GM18873 (cell line): ENCODE data around the gene GCGR.
"Not testable (repeated sequence)": the region's sequence is repeated elsewhere in the genome, so short reads cannot be mapped to it uniquely, and the experiment has no call there.

Experiments
- ATAC-seq: cut with Tn5 transposase; IDR thresholded peaks from one replicate; pipeline ENCODE4 v1.9.1; 2021; ENCODE audit warnings: mild to moderate bottlenecking, moderate library complexity, moderate number of reproducible peaks; ENCODE audit not compliant: unreplicated experiment, low FRiP score

Gene GCGR

DNA sequence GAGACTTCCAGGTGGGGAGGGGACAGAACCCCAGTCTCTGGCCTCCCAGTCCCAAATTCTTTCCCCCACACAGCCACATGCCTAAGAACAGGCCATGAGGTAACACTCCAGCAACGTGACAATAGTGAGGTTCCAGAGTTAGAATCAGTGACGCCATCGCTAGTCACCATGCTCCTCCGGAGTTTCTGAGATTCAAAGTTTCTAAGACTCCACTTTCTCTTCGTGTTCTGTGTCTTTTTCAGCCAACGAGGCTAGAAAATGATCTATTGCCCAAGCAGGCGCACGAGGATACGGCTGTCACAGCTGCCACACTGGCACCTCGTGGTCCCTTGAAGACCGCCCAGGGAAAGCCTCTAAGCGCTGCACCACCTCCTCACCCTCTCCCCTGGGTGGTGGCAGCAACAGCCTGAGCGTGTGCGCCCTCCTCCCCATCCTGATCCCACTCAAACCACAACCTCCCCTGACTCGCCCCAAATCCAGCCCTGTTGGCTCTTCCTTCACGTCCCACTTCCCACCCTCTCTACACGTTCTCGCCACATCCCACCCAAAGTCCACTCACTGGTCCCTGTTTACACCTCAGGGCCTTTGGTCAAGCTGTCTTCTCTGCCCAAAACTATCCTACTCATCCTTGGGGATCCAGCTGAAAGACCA, 28.1 kb downstream of the GCGR start:
- ATAC-seq: no peak

DNA sequence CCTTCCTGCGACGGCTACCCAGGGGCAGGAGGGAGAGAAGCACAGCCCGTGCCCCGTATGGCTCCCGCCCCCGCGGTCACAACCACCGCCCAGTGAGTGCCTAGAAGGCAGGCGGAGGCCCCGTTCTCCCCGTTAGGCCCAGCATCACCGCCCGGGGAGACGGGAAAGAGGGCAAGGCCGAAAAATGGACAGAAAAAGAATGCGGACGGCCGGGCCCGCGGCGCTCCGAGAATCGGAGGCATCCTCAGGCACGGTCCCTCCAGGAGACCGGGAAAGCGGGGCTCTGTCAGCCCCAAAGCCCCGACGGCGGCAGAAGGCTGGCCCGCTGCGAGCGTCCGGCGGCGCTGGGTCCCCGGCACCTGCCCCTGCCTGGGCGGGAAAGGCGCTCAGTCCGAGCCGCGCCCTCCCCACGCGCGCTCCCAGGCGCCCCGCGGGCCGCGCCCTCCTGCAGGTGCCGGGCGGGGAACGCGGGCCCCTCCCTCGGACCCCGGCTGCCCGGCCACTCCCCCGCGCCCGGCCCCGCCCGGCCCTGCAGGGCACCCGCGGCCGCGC, 28.7 kb downstream of the GCGR start:
- peak; percentile 29 for ATAC-seq

DNA sequence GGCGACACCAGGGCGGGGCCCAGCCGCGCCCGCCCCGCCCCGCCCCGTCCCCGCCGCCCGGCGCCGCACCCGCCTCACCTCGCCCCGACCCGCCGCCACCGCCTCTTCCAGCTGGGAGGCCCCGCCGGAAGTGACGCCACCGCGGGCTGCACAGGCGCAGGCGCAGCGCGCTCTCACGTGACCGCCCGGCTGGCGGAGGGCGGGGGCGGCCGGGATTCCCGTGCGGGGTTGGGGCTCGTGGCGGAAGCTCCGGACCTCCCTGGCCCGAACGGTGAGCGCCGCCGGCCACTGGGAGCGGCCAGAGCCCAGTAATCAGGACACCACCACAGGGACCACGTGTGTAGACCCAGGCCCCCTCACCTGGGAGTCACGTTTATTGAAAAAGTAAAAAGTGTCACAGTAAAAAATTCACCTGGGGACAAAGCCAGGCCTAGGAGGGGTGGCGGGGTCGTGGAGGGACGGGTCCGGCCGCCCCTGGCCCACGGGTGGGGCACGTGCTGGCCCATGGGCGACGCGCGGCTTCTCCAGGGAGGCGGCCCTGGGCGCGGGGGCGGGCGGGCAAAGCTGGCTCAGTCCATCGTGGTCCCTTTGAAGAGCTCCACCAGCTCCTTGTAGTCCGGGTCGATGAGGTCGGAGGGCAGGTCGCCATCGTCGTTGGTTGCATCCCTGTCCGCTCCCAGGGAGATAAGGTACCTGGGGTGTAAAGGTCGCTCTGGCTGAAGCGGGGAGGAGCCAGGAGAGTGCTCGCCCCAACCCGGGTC, 29.4 kb downstream of the GCGR start, which contains the start of gene MCRIP1:
Gene MCRIP1, minus strand, starts transcription at position 132 of the 761 bp plus-strand sequence. CDS start 8,785 bp downstream, outside the sequence.
- ATAC-seq: peak; percentile 41

DNA sequence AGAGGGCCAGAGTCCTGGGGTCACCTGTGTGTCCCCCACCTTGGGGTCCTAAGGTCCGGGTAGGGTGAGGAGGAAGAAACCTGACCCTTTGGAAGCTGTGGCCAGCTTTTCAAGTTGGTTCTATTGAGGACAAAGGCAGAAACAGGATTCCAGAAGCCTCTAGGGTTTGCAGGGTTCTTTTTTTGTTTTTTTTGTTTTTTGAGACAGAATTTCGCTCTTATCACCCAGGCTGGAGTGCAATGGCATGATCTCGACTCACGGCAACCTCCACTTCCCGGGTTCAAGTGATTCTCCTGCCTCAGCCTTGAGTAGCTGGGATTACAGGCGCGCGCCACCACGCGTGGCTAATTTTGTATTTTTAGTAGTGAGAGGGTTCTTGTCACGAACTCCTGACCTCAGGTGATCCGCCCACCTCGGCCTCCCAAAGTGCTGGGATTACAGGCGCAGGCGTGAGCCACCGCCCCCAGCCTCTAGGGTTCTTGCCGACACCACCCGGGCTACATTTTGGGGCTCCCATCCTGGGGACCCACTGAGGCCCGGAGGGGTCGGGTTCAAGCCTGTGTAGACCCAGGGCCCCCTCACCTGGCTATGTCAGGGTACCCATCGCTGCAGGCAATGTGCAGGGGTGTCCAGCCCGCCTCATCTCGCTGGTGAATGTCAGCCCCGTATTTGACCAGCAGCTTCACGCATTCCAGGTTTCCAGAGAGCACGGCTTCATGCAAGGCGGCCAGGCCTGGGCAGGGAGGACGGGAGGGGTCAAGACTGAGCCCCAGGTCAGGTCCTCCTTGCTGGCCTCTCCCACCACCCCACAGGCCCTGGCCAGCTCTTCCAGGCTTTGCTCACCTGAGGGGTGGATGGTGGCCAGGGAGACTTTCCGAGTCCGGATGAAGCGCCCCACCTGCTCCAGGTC, 30.2 kb downstream of the GCGR start:
- ATAC-seq: peak; percentile 9

DNA sequence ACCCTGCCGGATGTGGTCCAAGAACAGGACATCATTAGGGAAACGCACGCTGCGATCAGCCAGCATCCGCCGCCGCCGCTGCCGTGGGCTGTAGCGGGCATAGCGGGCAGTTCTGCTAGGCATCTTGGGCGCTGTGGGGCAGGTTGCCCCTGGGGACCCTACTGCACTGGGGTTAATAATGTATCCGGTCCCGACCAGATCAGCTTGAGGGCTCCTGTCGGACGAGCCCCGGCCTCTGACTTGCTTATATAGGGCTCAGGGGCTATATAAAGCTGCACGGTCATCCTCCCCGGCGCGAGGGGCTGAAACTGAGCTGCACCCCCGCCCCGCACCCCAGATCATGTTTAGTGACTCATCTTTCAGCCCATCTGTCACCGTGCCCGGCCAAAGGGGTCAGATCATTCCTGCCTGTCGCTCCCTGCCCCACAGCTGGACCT, 30.9 kb downstream of the GCGR start, which contains the start of gene PPP1R27:
Gene PPP1R27, minus strand, starts transcription at position 220 of the 437 bp plus-strand sequence. Its CDS starts 97 bp downstream, at position 123.
- no peak for ATAC-seq

DNA sequence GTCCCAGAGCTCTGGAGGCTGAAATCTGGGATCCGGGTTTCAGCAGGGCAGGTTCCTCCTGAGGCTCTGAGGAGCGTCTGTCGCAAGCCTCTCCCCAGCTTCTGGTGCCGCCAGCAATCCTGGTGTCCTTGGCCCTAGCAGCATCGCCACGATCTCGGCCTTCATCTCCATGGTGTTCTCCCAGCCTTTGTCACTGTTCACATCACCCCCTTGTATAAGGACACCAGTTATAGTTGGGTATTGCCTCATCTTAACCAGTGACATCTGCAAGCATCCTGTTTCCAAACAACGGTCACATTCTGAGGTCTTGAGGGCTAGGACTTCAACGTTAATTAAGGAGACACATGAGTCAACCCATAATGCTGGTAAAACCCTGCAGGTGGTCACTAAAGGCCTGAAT, 33.7 kb downstream of the GCGR start:
- no peak for ATAC-seq

DNA sequence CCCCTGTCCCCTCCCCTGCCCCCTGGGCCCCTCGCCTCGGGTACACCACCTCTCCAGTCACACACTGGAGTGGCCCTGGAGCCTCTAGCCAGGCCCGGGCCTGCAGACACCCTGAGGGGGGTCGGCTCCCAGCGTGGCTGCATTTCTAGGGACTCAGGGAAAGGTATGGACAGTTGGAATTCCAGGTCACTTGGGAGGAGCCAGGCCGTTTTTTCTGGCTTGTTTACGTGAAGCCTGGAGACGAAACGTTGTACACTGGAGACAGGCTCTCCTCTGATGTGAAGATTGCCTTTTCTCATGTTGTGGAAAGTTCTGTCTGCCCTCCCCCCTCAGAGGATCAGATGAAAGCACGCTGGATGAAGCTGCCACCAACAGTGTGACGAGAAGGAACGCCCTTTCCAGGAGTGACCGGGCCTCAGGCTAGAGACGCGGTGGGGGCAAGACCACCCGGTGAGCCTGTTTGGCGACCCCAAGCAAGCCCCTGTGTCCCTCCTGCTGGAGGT, 34.9 kb downstream of the GCGR start:
- ATAC-seq: no peak

DNA sequence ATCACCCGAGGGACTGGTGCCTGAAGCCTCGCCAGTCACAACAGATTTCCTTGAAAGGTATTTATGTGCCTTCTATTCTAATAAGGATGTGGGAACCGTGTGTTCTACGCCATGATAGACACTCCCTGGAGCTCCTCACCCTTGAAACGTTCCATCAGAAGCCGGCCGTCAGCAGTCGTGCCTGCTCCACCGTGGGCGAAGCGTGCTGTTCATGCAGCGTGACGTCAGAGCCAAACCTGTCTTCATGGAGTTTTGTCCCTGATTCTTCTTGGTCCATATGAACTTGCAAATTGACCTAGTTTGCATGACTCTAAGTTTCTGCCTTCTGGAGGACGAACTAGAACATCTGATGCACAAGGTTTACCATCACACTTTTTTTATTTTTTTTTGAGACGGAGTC, 35.4 kb downstream of the GCGR start:
- no peak for ATAC-seq

DNA sequence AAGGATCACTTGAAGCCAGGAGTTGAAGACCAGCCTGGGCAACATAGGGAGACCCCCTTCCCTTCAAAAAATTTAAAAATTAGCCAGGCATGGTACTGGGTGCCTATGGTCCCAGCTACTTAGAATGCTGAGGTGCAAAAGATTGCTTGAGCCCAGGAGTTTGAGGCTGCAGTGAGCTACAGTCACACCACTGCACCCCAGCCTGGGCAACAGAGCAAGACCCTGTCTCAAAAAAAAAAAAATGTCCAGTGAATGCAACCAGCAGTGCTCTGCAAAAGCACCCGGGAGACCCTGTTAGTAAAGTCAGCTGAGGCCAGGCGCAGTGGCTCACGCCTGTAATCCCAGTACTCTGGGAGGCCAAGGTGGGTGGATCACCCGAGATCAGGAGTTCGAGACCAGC, 36.1 kb downstream of the GCGR start:
- ATAC-seq: not testable (repeated sequence)

DNA sequence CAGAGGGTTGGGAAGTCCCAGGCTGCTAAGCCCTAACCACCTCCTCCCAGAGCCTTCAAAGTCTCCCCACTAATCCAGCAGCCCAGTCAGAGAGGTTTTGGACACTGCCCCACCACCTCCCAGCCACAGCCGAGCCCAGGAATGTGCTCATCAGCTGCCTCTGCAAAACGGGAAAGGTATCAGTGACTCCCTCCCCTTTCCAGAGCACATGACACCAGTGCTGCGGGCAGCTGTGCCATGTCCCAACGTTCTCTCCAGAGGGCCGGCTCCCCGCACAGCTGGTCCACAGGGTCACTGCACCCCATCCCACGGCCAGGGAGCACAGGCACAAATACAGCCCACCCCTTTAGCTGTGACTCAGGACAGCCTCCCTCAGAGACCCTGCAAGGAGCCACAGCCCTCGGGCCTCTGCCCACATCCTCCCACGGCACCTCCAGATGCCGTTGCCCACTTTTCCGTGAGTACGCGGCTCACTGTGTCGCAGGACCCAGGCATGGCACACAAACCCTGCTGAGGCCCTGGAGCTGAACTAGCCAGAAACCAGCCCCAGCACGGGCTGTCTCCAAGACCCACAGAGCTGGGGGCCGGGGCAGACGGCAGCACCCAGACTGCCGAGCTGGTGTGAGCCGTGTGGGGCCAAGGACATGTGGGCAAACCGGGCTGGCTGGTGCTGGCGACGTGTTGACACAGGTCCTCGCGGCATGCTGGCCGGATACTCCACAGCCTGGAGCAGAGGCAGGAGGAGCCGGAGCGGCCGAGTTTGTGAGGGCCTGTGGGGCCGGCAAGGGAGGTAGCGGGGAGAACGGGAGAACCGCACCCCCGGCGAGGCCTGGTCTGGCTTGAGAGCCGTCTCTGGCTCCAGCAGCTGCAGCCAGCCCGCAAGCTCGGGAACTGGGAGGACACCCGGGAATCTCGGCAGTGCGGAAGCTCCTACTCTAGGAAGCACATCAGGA, 37.2 kb downstream of the GCGR start:
- ATAC-seq: no peak

DNA sequence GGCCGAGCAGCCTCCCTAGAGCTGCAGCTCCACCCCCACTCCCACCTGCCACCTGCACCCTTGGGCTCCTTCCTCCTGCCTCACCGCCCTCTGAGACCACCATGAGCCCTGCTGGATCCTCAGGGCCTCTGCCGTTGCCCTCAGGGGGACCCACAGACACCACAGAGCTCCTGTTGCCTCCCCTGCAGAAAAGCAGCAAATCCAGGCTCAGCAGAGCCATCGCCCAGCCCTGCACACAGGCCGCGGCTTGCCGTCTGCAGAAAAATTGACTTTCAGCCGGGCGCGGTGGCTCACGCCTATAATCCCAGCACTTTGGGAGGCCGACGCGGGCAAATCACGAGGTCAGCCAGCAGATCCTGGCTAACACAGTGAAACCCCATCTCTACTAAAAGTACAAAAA, 37.9 kb downstream of the GCGR start:
- ATAC-seq: no peak

DNA sequence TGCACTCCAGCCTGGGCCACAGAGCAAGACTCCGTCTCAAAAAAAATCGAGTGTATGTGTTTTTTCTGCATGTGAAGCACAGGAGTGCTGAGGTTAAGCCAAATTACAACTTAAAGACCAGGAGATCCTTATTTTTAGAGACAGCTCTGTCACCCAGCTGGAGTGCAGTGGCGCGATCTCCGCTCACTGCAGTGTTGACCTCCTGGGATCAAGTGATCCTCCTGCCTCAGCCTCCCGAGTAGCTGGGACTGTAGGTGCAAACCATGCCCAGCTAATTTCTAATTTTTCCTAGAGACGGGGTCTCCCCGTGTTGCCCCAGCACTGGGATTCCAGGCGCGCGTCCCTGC, 38.4 kb downstream of the GCGR start:
- ATAC-seq: no peak

DNA sequence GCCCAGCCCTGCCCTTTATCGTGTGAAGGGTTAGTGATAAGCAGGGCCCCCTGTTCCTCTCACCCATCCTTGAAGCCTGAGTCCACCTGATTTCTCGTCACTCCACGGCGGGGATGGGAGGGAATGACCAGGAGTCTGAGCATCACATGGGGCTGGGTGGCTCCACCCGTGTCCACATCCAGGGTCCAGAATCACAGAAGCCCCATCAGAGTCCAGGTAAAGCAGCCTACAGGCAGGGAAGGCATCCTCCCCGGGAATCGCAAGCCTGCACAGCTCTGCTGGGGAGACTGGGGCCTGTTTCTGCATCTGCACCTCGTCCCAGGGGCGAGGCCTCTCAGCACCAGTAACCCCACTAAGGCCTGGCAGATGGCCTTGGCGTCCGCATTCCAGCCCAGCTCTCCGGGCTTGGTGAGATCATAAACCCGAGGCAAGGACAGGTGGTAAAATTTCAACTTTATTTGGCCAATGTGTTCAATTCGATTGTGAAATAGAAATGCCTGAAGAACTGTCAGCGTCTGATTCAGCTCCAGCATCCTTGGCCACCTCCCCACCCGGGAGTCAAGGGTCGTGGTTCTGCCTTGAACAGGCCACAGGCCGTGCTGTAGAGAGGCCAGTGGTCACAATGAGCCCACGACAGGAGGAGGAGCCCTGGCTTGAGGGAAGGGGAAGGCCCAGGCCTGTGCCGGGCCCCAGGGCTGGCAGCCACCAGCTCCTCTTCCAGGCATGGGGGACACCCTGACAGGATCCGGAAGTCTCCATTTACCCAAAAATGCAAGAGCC, 39.0 kb downstream of the GCGR start:
- no peak for ATAC-seq

DNA sequence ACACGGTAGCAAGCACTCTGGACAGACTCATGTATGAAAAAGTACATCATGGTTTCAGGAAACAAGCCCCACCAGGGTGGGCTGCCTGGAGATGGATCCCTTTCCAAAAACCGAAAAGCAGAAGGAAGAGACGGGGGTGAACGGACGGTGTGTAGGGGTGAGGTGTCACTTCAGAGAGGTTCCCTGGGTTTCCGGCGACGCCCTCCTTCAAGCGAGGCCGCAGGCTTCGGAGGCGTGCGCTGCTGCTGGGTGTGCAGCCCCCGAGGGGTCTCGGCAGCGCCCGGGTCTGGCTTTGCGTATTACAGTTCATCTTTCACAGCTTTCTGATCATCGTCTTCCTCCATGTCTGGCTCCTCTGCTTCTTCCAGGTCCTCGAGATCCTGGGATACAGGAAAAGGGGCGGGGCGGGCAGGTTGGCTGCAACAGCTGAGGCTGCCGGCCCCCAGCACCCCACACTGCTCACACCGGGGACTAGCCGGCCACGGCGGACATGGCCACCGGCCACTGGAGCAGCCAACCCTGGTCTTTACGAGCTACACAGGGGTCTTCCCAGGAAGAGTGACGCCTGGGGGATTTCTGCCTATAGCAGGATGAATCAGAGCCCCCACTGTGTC, 39.9 kb downstream of the GCGR start:
- no peak for ATAC-seq

DNA sequence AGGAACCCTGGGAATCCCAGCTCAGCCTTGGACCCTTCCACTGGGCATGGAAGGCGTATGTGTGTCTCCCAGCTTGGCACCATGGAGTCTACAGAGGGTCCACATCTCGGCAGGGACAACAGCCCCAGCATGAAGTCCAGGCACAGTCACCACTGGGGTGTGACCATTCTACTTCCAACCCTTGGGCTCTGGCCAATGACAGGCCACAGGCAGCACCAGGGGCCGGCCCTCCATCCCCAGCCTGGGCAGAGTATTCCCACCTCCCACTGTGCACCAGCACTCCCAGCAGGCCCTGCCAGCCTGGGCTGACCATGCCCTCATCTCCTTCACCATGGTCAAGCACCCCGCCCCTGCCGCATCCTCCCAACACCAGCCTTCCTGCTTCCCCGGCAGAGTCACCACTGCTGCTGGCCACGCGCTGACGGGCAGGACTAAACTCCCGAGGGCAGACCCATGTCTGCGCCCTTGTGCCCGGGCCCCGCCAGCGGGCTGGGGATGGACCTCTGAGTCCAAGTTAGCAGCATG, 40.4 kb downstream of the GCGR start:
- ATAC-seq: no peak

DNA sequence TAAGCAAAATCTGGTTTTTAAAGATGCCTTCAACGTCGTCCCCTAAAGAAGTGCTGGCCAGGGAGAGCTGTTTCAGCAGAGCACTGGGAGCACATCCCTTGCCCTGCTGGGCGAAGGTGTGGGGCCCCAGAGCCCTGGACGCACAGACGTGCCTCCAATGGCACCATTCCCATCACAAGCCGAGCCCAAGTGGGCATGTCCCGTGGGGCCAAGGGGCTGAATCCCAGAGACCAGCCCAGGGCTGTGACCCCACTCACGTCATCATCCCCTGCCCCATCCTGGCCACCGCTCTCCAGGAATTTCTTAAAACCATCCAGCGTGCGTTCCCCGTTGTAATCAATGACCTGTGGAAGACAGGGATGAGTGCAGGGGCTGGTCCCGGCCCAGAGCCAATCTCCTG, 40.9 kb downstream of the GCGR start:
- ATAC-seq: no peak

DNA sequence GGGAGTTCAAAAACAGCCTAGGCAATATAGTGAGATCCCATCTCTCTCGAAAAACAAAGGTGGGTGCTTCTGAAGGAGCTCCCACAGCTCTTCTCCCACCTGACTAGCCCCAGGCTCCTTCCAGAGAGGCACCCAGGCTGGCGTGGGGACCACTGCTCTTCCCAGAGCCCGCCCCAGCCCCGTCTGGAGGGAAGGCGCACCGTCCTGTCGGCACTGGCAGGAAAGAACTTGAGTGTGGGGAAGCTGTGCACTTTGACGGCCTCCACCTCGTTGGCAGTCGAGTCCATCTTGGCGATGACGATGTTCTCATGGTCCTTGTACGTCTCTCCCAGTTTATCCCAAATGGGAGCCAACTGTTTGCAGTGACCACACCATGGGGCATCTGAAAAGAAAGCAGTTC, 41.4 kb downstream of the GCGR start:
- ATAC-seq: no peak
